Activated CD4-positive, alpha-beta T cell treated with anti-CD3 and anti-CD28 coated beads for 36 hours (primary cell): Measurements from ENCODE around the gene ALPK1. TPM values are rescaled to one million over a fixed set of nuclear protein-coding genes. Genes with fewer than 3 reads are reported as not detected.
"Not testable (repeated sequence)": the region's sequence is repeated elsewhere in the genome, so short reads cannot be mapped to it uniquely, and the experiment has no call there.

Source experiments
- ATAC-seq: fragments of 200-7000 bp; cut with Tn5 transposase; one replicate; pipeline ENCODE4 v1.10.0; 2021; ENCODE audit warnings: mild to moderate bottlenecking, moderate library complexity
- CTCF ChIA-PET: fragments of 350-600 bp; sonication (Branson Sonifier 250); formaldehyde crosslinking; loops from one replicate; lab custom pipeline; 2021; ENCODE audit warnings: antibody characterized with exemption; lab: Charles Lee
- POLR2A ChIA-PET: fragments of 350-600 bp; sonication (Branson Sonifier 250); formaldehyde crosslinking; loops from one replicate; lab custom pipeline; 2021; ENCODE audit warnings: antibody characterized with exemption, inconsistent platforms; lab: Charles Lee
- DNase-seq: peaks from one replicate; pipeline ENCODE4 v3.0.0-alpha.2; 2020
- H3K27ac Mint-ChIP-seq: one replicate; pipeline ENCODE4 v1.8.0; 2021; ENCODE audit warnings: mixed read lengths
- H3K27me3 Mint-ChIP-seq: one replicate; pipeline ENCODE4 v1.8.0; 2021; ENCODE audit warnings: mixed read lengths
- H3K36me3 Mint-ChIP-seq: one replicate; pipeline ENCODE4 v1.8.0; 2021; ENCODE audit warnings: low read depth, mixed read lengths
- H3K4me1 Mint-ChIP-seq: one replicate; pipeline ENCODE4 v1.8.0; 2021; ENCODE audit warnings: mixed read lengths
- H3K4me3 Mint-ChIP-seq: one replicate; pipeline ENCODE4 v1.8.0; 2021; ENCODE audit warnings: mild to moderate bottlenecking, moderate library complexity, mixed read lengths
- H3K9me3 Mint-ChIP-seq: one replicate; pipeline ENCODE4 v1.8.0; 2021; ENCODE audit warnings: low read depth, mixed read lengths
- intact Hi-C, 2 experiments: fragments of 100-400 bp; cut with DNase I in 1 of 2; cut with micrococcal nuclease in 1 of 2; formaldehyde crosslinking; loops; one replicate each; pipeline versions ENCODE4 v1.14.2 to v1.15.1; 2022 to 2024; cut with DNase I, micrococcal nuclease
- total RNA-seq, 2 experiments: library from RNA; stranded (reverse); gene quantifications; one replicate each; pipeline ENCODE4 v1.2.3, GENCODE V29; 2021

The ALPK1 gene
- total RNA-seq, 2 experiments from 2014 or later, result 23.2 to 24.3 TPM

DNA sequence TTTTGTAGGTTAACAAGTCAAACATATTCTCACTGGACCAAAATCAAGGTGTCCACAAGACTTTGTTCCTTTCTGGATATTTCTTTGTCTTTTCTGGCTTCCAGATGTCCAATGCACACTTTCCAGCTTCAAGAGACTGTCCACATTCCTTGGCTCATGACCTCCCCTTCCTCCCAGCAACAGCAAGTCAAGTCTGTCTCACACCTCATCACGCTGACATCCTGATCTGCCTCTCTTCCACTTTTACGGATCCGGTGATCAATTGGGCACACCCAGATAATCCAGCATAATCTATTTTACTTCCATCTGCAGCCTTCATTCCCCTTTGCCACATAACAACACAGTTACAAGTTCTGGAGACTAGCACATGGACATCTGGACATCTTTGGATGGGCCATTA lies 21.1 kb upstream of the ALPK1 start:
- ChIA-PET CTCF (no interaction called here), POLR2A (no interaction called here)
- H3K27me3 Mint-ChIP-seq, result no peaks in the 10 kb centered on the region
- H3K27ac Mint-ChIP-seq, result peak overlapping the region; percentile 11
- peaks cover 51% of the 10 kb centered on the region for H3K36me3 Mint-ChIP-seq
- H3K9me3 Mint-ChIP-seq, result no peaks in the 10 kb centered on the region
- peaks cover 76% of the 10 kb centered on the region for H3K4me1 Mint-ChIP-seq
- no peak overlapping the region for H3K4me3 Mint-ChIP-seq
- DNase-seq (no peak), ATAC-seq (no peak)
- intact Hi-C loops, result no loop called here

DNA sequence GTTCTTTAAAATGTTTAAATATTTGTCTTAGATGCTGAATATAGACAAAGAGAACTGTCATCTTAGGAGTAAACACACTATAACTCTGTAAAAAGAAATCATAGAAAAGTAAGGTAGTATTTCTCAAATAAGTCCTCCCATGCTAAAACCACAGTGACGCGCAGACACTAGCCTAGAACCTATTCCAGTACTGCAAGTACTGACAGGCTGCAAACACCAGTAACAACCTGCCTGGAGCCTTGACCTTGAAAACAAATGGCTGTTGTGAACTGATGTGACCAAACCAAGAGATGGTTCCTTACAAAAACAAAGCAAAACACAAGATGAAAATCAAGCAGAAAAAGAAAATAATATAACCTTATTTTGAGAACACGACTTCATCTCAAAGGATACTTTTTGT lies 19.9 kb upstream of the ALPK1 start:
- intact Hi-C loops, result no loop called here
- ATAC-seq (no peak), DNase-seq (no peak)
- ChIA-PET CTCF (interaction anchor here (0.7 to 1.1 kb wide), 2 partner anchors 9 to 45 kb away, joined by 3 read pairs; no protein-coding TSS in a partner anchor), POLR2A (no interaction called here)
- Mint-ChIP-seq H3K27ac (peak overlapping the region; percentile 31), H3K36me3 (peaks cover 59% of the 10 kb centered on the region), H3K4me1 (peaks cover 76% of the 10 kb centered on the region), H3K27me3 (no peaks in the 10 kb centered on the region), H3K4me3 (no peak overlapping the region), H3K9me3 (peaks cover 3% of the 10 kb centered on the region)

DNA sequence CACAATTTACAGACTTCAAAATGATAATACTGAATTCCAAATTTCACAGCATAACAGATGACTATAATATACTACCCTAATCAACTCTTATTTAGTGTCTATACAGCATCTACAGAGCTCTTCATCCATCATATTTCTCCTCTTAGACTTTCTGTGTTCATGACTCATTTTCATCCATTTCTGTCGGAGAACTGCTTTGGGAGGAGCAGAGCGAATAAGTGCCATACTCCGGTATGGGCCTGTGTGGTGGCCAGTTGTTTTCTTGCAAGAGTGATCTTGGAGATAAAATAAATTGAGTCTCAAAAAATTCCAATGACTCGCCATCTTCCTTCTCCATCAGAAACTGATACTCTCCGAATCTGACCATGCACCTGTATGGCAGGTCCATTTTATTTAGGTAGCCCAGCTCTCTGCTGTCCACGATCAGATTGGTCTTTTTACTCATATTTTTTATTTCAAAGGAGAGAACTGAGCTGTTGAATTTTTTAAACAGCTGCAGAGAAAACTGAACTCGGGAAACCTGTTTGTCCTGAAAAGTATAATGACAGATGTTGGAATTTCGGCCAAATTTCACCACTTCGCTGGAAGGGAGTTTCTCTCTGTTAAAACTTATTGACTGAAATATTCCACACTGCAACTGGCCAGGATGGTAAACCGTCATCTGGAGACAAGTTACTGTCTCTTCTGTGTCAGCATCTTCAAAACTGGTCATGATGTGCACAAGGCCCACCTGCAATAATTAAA lies 19.3 kb upstream of the ALPK1 start:
- H3K36me3 Mint-ChIP-seq, result peaks cover 62% of the 10 kb centered on the region
- no peaks in the 10 kb centered on the region for H3K27me3 Mint-ChIP-seq
- intact Hi-C loops, result no loop called here
- ATAC-seq (no peak), DNase-seq (no peak)
- peaks cover 5% of the 10 kb centered on the region for H3K9me3 Mint-ChIP-seq
- ChIA-PET POLR2A (no interaction called here), CTCF (interaction anchor here (0.7 to 1.1 kb wide), 2 partner anchors 8 to 44 kb away, joined by 3 read pairs; no protein-coding TSS in a partner anchor)
- H3K27ac Mint-ChIP-seq, result peak overlapping the region; percentile 58
- no peak overlapping the region for H3K4me3 Mint-ChIP-seq
- peaks cover 77% of the 10 kb centered on the region for H3K4me1 Mint-ChIP-seq

DNA sequence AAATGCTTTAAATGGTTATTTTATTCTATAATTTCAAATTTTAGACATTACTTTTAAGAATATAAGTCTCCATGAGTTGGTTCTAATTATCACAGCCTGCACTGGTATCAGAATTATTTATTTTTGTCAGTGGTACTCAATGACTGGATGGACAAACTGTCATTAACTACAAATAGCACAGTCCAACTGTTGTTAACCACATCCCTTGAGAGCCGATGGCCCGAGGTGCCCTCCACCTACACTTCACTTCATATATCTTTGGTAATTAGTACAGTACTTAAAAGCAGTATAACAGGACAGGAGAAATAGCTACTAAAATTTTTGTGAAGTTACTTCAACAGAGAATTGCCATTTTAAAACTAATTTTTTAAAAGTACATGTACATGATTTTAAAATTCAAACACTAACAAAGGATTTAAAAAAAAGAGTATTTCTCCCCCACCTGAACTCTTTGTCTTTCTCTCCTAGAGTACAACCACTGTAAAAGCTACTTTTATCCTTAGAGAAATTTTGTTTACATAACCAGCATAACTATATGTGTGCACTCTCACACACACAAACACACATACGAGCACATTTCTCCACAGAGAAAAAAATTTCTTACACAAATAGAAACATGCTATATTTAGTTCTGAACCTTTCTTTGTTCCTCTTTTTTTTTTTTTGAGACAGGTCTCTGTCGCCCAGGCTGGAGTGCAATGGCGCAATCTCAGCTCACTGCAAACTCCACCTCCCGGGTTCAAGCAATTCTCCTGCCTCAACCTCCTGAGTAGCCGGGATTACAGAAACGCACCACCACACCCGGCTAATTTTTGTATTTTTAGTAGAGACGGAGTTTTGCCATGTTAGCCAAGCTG lies 17.9 kb upstream of the ALPK1 start:
- peaks cover 78% of the 10 kb centered on the region for H3K4me1 Mint-ChIP-seq

DNA sequence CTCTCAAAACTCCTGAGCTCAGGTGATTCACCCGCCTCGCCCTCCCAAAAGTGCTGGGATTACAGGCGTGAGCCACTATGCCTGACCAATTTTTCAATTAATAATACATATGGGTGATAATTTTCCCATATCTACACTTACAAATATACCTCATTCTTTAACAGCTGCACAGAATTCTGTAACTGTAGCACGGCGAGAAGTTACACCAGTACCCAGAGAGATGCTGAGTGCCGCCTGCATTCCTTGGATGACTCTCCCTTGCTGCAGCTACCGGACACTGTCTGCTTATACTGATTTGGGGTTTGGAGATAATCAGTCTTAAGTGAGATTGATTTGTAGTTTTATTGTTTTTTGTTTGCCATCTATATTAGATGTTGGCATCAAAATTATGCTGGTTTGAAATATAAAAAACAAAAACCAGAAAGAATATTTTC lies 17.3 kb upstream of the ALPK1 start:
- H3K36me3 Mint-ChIP-seq, result peaks cover 69% of the 10 kb centered on the region
- peaks cover 75% of the 10 kb centered on the region for H3K4me1 Mint-ChIP-seq
- no peak overlapping the region for H3K27ac Mint-ChIP-seq
- peaks cover 7% of the 10 kb centered on the region for H3K9me3 Mint-ChIP-seq
- ChIA-PET POLR2A (interaction anchor here (0.9 kb wide), 1 partner anchor 32 kb away, joined by 3 read pairs; no protein-coding TSS in a partner anchor), CTCF (interaction anchor here (1.3 to 1.6 kb wide), 2 partner anchors 9 to 48 kb away, joined by 3 to 4 read pairs; partner anchors contain the start of gene AP1AR)
- no peak overlapping the region for H3K4me3 Mint-ChIP-seq
- ATAC-seq, result no peak
- DNase-seq, result no peak
- intact Hi-C loops, result loop anchor here in 1 of 2 experiments (10.0 kb wide), 1 partner anchor 1485 kb away; the partner anchor contains the start of gene CAMK2D
- H3K27me3 Mint-ChIP-seq, result no peaks in the 10 kb centered on the region

More for the DNA sequence above, 17.9 kb upstream of the ALPK1 start:
- no peak for DNase-seq
- H3K9me3 Mint-ChIP-seq, result peaks cover 7% of the 10 kb centered on the region
- ChIA-PET POLR2A (no interaction called here), CTCF (interaction anchor here (0.6 to 1.3 kb wide), 2 partner anchors 8 to 548 kb away, joined by 3 read pairs; no protein-coding TSS in a partner anchor)
- H3K4me3 Mint-ChIP-seq, result no peak overlapping the region
- H3K27ac Mint-ChIP-seq, result peak overlapping the region; percentile 69
- intact Hi-C loops, result no loop called here
- H3K36me3 Mint-ChIP-seq, result peaks cover 67% of the 10 kb centered on the region
- ATAC-seq, result no peak
- no peaks in the 10 kb centered on the region for H3K27me3 Mint-ChIP-seq

DNA sequence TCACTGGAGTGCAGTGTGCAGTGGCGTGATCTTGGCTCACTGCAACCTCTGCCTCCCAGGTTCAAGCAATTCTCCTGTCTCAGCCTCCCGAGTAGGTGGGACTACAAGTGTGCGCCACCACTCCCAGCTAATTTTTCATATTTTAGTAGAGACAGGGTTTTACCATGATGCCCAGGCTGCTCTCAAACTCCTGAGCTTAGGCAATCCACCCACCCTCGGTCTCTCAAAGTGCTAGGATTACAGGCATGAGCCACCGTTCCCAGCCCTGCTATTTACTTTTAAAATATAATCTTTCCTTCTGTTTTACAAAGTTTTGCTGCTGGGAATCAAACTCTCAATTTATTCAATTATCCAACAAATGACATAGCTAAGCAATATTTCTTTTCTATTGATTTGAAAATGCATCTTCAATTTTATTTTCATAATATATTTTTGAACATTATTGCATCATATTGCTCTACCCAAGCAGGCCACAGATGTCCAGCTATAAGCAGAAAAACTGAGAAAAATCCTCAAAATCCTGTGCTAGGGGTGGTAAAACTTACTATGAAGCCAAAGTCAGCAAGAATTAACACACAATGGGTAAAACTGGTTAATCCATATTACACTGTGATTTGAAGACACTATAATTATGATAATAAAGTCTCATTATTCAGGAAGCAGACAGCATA lies 16.6 kb upstream of the ALPK1 start:
- ATAC-seq, result no peak
- Mint-ChIP-seq H3K4me3 (no peak overlapping the region), H3K27me3 (no peaks in the 10 kb centered on the region), H3K9me3 (peaks cover 7% of the 10 kb centered on the region), H3K27ac (no peak overlapping the region), H3K36me3 (peaks cover 66% of the 10 kb centered on the region), H3K4me1 (peaks cover 71% of the 10 kb centered on the region)
- POLR2A ChIA-PET, result interaction anchor here (0.8 to 0.9 kb wide), 2 partner anchors 8 to 31 kb away, joined by 3 read pairs; no protein-coding TSS in a partner anchor
- CTCF ChIA-PET, result interaction anchor here (0.6 to 1.6 kb wide), 3 partner anchors 9 to 117 kb away, joined by 3 to 4 read pairs (median 4); partner anchors contain the start of gene AP1AR
- DNase-seq, result no peak
- intact Hi-C loops, result loop anchor here in 1 of 2 experiments (10.0 kb wide), 1 partner anchor 1484 kb away; the partner anchor contains the start of gene CAMK2D

DNA sequence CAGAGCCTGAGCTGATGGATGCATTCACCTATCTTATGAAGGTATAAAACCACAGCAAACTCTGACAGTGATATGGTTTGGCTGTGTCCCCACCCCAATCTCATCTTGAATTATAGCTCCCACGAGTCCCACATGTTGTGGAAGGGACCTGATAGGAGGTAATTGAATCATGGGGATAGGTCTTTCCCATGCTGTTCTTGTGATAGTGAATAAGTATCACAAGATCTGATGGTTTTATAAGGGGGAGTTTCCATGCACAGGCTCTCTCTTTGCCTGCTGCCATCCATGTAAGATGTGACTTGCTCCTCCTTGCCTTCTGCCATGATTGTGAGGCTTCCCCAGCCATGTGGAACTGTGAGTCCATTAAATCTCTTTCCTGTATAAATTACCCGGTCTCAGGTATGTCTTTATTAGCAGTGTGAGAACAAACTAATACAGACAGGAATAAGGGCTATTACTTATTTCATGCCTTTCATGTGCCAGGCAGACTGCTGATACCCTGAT lies 15.2 kb upstream of the ALPK1 start:
- intact Hi-C loops, result loop anchor here in 1 of 2 experiments (10.0 kb wide), 1 partner anchor 1483 kb away; the partner anchor contains the start of gene CAMK2D
- ChIA-PET CTCF (interaction anchor here (0.6 to 0.7 kb wide), 2 partner anchors 14 to 1744 kb away, joined by 3 to 4 read pairs; no protein-coding TSS in a partner anchor), POLR2A (interaction anchor here (0.6 kb wide), 1 partner anchor 15 kb away, joined by 6 read pairs; the partner anchor contains the start of gene ALPK1)
- ATAC-seq, DNase-seq, H3K9me3 Mint-ChIP-seq, H3K4me3 Mint-ChIP-seq, H3K27me3 Mint-ChIP-seq: not testable (repeated sequence)
- Mint-ChIP-seq H3K36me3 (peaks cover 65% of the 10 kb centered on the region), H3K27ac (peak overlapping the region; percentile 3), H3K4me1 (peaks cover 72% of the 10 kb centered on the region)

DNA sequence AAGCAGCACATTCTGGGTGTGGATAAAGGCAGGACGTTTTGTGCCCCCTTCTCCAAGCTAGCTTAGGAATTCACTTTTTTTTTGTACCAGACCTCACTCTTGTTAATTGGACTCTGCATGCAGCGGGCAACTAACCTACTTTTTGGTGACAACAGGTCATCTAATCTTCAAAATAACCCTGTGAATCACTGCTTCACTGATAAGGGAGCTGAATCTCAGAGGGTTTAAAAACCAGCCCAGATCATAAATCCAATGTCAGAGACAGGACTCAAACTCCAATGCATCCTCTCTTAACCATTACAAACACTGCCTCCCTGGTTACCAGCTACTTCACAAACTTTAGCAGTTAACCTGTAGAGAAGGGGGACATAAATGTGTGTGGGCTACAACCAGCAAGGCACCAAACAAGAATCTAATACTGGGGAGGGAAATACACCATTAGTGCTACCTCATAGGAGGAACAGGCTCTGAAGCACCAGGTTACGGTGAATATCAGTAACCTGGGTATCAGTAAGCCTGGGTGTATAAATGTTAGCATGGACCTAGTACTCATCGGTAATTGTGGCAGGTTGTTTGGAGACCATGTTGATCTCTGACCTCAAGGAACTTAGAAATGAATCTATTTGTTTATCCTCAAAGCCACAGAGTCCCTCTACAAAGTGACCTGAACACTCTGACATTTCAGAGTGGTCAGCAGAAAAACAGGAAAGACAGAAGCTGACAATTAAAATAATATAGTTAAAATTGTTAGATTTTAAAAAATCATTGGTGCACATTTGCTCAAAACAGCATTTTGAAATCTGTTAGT lies 14.1 kb upstream of the ALPK1 start:
- POLR2A ChIA-PET, result interaction anchor here (0.6 kb wide), 1 partner anchor 26 kb away, joined by 3 read pairs; no protein-coding TSS in a partner anchor
- Mint-ChIP-seq H3K9me3 (peaks cover 7% of the 10 kb centered on the region), H3K36me3 (peaks cover 55% of the 10 kb centered on the region)

DNA sequence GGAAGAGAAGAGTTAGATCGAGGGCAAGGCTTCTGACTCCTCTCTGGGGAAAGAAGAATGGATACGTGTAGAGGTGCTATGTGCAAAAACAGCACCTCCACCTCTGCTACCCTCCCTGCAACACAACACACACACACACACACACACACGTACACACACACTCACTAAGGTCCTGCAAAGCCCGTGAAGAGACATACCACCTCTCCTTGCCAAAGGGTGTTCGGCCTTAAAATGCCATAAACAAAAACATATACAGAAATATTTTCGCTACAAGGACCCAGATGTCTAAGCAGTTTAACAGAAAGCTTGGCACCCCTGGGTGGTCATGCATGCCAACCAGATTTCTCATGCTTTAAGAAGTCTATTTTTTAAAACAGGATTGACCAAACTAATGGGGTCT lies 13.0 kb upstream of the ALPK1 start:
- Mint-ChIP-seq H3K4me1 (peaks cover 73% of the 10 kb centered on the region), H3K9me3 (peaks cover 7% of the 10 kb centered on the region), H3K27ac (peak overlapping the region; percentile 96), H3K36me3 (peaks cover 47% of the 10 kb centered on the region), H3K27me3 (no peaks in the 10 kb centered on the region), H3K4me3 (peak overlapping the region; percentile 96)
- ChIA-PET CTCF (interaction anchor here (0.7 to 2.1 kb wide), 2 partner anchors 9 to 41 kb away, joined by 4 to 5 read pairs; no protein-coding TSS in a partner anchor), POLR2A (interaction anchor here (1.5 kb wide), 1 partner anchor 10 kb away, joined by 7 read pairs; no protein-coding TSS in a partner anchor)
- intact Hi-C loops, result loop anchor here (2.0 to 10.0 kb wide), 3 partner anchors 39 to 1481 kb away; partner anchors contain the start of genes CAMK2D (in 1 of the 2), LARP7 (in 1 of the 2) and ZGRF1 (in 1 of the 2)
- DNase-seq (peak; percentile 29), ATAC-seq (no peak)

More for the DNA sequence above, 14.1 kb upstream of the ALPK1 start:
- Mint-ChIP-seq H3K4me3 (peak overlapping the region; percentile 96), H3K4me1 (peaks cover 71% of the 10 kb centered on the region), H3K27me3 (no peaks in the 10 kb centered on the region), H3K27ac (peak overlapping the region; percentile 52)
- CTCF ChIA-PET, result interaction anchor here (2.1 kb wide), 1 partner anchor 8 kb away, joined by 5 read pairs; no protein-coding TSS in a partner anchor
- DNase-seq (no peak), ATAC-seq (no peak)
- intact Hi-C loops, result loop anchor here in 1 of 2 experiments (10.0 kb wide), 1 partner anchor 1482 kb away; the partner anchor contains the start of gene CAMK2D
